GM18951 (cell line): ENCODE measurements around the gene PROSER3.
"Not testable (repeated sequence)": the region's sequence is repeated elsewhere in the genome, so short reads cannot be mapped to it uniquely, and the experiment has no call there.

Experiments used
- POLR2A ChIP-seq: IDR thresholded peaks from 4 replicates; pipeline ENCODE4 v1.6.1; 2011; ENCODE audit warnings: mild to moderate bottlenecking; ENCODE audit not compliant: insufficient read length, insufficient read depth; ENCODE audit errors: extremely low read depth
- in situ Hi-C: fragments of 300-500 bp; cut with MboI; formaldehyde crosslinking; loops from one replicate; pipeline ENCODE4 v1.12.0; 2022; ENCODE audit warnings: low sequenced_read_pairs, mixed read lengths, inconsistent platforms; ENCODE audit not compliant: unreplicated experiment

The PROSER3 gene

GRCh38 chr19:35788205-35788960 lies 30.4 kb downstream of the PROSER3 start:
- in situ Hi-C loops: no loop called here
- TF ChIP-seq POLR2A: no peak

- in situ Hi-C loops: no loop called here
- TF ChIP-seq POLR2A: no peak
These were observed 31.4 kb downstream of the PROSER3 start for GRCh38 chr19:35789195-35789977.

GRCh38 chr19:35789978-35790944 lies 32.3 kb downstream of the PROSER3 start:
- no peak for TF ChIP-seq POLR2A
- in situ Hi-C loops: no loop called here

- TF ChIP-seq POLR2A: no peak
- in situ Hi-C loops: no loop called here
These were observed 33.2 kb downstream of the PROSER3 start for GRCh38 chr19:35790981-35791813.

GRCh38 chr19:35791814-35792279 lies 33.9 kb downstream of the PROSER3 start:
- no peak for TF ChIP-seq POLR2A
- in situ Hi-C loops: no loop called here

- no peak for TF ChIP-seq POLR2A
- in situ Hi-C loops: no loop called here
These were observed 34.3 kb downstream of the PROSER3 start for GRCh38 chr19:35792312-35792711.

- in situ Hi-C loops: no loop called here
- TF ChIP-seq POLR2A: no peak
These were observed 34.9 kb downstream of the PROSER3 start for GRCh38 chr19:35792888-35793287.

- in situ Hi-C loops: no loop called here
- no peak for TF ChIP-seq POLR2A
These were observed 35.6 kb downstream of the PROSER3 start for GRCh38 chr19:35793381-35794165.

GRCh38 chr19:35795564-35795963 lies 37.6 kb downstream of the PROSER3 start:
- in situ Hi-C loops: not testable (repeated sequence)

GRCh38 chr19:35796645-35797542 lies 38.9 kb downstream of the PROSER3 start:
- TF ChIP-seq POLR2A: no peak
- in situ Hi-C loops: no loop called here

- TF ChIP-seq POLR2A: no peak
- in situ Hi-C loops: no loop called here
These were observed 39.7 kb downstream of the PROSER3 start for GRCh38 chr19:35797663-35798062.
